Stimulated activated CD4-positive, alpha-beta T cell treated with anti-CD3 and anti-CD28 coated beads, Interleukin-1b, Interleukin-23, amount 100 ng/mL, for 24 hours (primary cell): ENCODE data around the gene EDN2.

Experiments used
- DNase-seq, 4 experiments: peaks; one replicate each; pipeline ENCODE4 v3.0.0-alpha.2; 2020; ENCODE audit warnings: low read depth in 4 of 4, low spot score in 1 of 4

EDN2 gene

GRCh38 chr1:41466146-41466545, 18.3 kb downstream of the EDN2 start:
- no peak for DNase-seq

GRCh38 chr1:41465741-41466140, 18.7 kb downstream of the EDN2 start:
- no peak for DNase-seq

- no peak for DNase-seq
Measured at GRCh38 chr1:41464885-41465284, 19.6 kb downstream of the EDN2 start.

GRCh38 chr1:41463516-41463915, 21.0 kb downstream of the EDN2 start:
- DNase-seq = no peak

- DNase-seq = no peak
Measured at GRCh38 chr1:41462680-41463004, 21.8 kb downstream of the EDN2 start.

GRCh38 chr1:41461790-41462679, 22.4 kb downstream of the EDN2 start:
- no peak for DNase-seq

- no peak for DNase-seq
Measured at GRCh38 chr1:41456847-41457540, 27.5 kb downstream of the EDN2 start.

GRCh38 chr1:41455479-41456332, 28.8 kb downstream of the EDN2 start:
- DNase-seq = no peak

GRCh38 chr1:41454406-41454805, 30.1 kb downstream of the EDN2 start:
- no peak for DNase-seq

- no peak for DNase-seq
Measured at GRCh38 chr1:41452704-41453290, 31.7 kb downstream of the EDN2 start.

GRCh38 chr1:41450747-41451285, 33.7 kb downstream of the EDN2 start:
- no peak for DNase-seq

GRCh38 chr1:41449326-41449921, 35.1 kb downstream of the EDN2 start:
- DNase-seq = no peak

GRCh38 chr1:41448821-41449220, 35.7 kb downstream of the EDN2 start:
- DNase-seq = no peak

GRCh38 chr1:41447995-41448770, 36.3 kb downstream of the EDN2 start:
- no peak for DNase-seq

- no peak for DNase-seq
Measured at GRCh38 chr1:41446851-41447610, 37.5 kb downstream of the EDN2 start.

GRCh38 chr1:41444785-41445184, 39.7 kb downstream of the EDN2 start:
- DNase-seq = no peak

- no peak for DNase-seq
Measured at GRCh38 chr1:41444246-41444645, 40.2 kb downstream of the EDN2 start.

- DNase-seq = no peak
Measured at GRCh38 chr1:41442697-41443251, 41.7 kb downstream of the EDN2 start.
